Keratinocyte (primary cell): Measurements from ENCODE around the gene IRF6. TPM values are rescaled to one million over a fixed set of nuclear protein-coding genes. Genes with fewer than 3 reads are reported as not detected.

Experiments used
- DNase-seq: peaks from one replicate; pipeline ENCODE4 v3.0.0-alpha.2; 2011; ENCODE audit warnings: low read depth, missing footprints, low spot score
- FAIRE-seq: peaks from 2 replicates; lab custom pipeline; 2011; peaks lifted over from hg19 to GRCh38; lab: Jason Lieb, UNC
- H2AFZ ChIP-seq: 2 replicates; pipeline ENCODE4 v1.6.0; 2012; ENCODE audit warnings: low read length, control low read depth, inconsistent platforms; ENCODE audit not compliant: control insufficient read depth
- H3K27ac ChIP-seq: 2 replicates; pipeline ENCODE4 v1.5.1; 2011; ENCODE audit warnings: low read length; ENCODE audit not compliant: control insufficient read depth, insufficient read depth
- H3K27me3 ChIP-seq: 3 replicates; pipeline ENCODE4 v1.6.0; 2011; ENCODE audit warnings: low read length; ENCODE audit not compliant: control insufficient read depth, insufficient read depth; ENCODE audit errors: extremely low read depth
- H3K36me3 ChIP-seq, 2 experiments: 2 replicates in 1 of 2; 3 replicates in 1 of 2; pipeline ENCODE4 v1.5.1; 2011; ENCODE audit warnings: low read length in 2 of 2, mild to moderate bottlenecking in 1 of 2; ENCODE audit not compliant: control insufficient read depth in 2 of 2, insufficient read depth in 2 of 2; ENCODE audit errors: extremely low read depth in 1 of 2
- H3K4me1 ChIP-seq: 3 replicates; pipeline ENCODE4 v1.5.1; 2011; ENCODE audit warnings: low read length; ENCODE audit not compliant: control insufficient read depth, insufficient read depth; ENCODE audit errors: extremely low read depth
- H3K4me2 ChIP-seq: 3 replicates; pipeline ENCODE4 v1.6.0; 2011; ENCODE audit warnings: low read depth, low read length; ENCODE audit not compliant: control insufficient read depth, insufficient read depth; ENCODE audit errors: extremely low read depth
- H3K4me3 ChIP-seq, 3 experiments: fragments of 200-600 bp in 1 of 3; sonication (generic) in 1 of 3; 2 replicates in 2 of 3; 3 replicates in 1 of 3; pipeline ENCODE4 v1.5.1; 2011 to 2016; ENCODE audit warnings: low read length in 3 of 3, mild to moderate bottlenecking in 3 of 3, control low read depth in 2 of 3, inconsistent platforms in 1 of 3, low read depth in 1 of 3, mixed read lengths in 1 of 3, mixed run types in 1 of 3, moderate library complexity in 1 of 3; ENCODE audit not compliant: control insufficient read depth in 2 of 3, insufficient read depth in 2 of 3; ENCODE audit errors: extremely low read depth in 1 of 3
- H3K79me2 ChIP-seq: 2 replicates; pipeline ENCODE4 v1.6.0; 2012; ENCODE audit warnings: low read length; ENCODE audit not compliant: control insufficient read depth, insufficient read depth
- H3K9ac ChIP-seq: 3 replicates; pipeline ENCODE4 v1.6.0; 2011; ENCODE audit warnings: low read length; ENCODE audit not compliant: control insufficient read depth, insufficient read depth; ENCODE audit errors: extremely low read depth
- H3K9me1 ChIP-seq: 3 replicates; pipeline ENCODE4 v1.6.0; 2011; ENCODE audit warnings: low read length; ENCODE audit not compliant: control insufficient read depth, insufficient read depth; ENCODE audit errors: extremely low read depth
- H3K9me3 ChIP-seq: 2 replicates; pipeline ENCODE4 v1.5.1; 2012; ENCODE audit warnings: low read depth, low read length; ENCODE audit not compliant: control insufficient read depth
- H4K20me1 ChIP-seq: 3 replicates; pipeline ENCODE4 v1.6.0; 2011; ENCODE audit warnings: low read length; ENCODE audit not compliant: control insufficient read depth, insufficient read depth; ENCODE audit errors: extremely low read depth
- CTCF ChIP-seq, 3 experiments: IDR thresholded peaks in 1 of 3; conservative IDR thresholded peaks in 1 of 3; optimal IDR thresholded peaks in 1 of 3; 2 replicates in 2 of 3; 3 replicates in 1 of 3; pipeline versions ENCODE3 to v1.5.1; 2011; ENCODE audit warnings: low read length in 3 of 3, mild to moderate bottlenecking in 3 of 3, moderate library complexity in 2 of 3, control low read depth in 1 of 3, inconsistent platforms in 1 of 3; ENCODE audit not compliant: insufficient read depth in 2 of 3; ENCODE audit errors: extremely low read depth in 1 of 3
- EZH2 ChIP-seq: IDR thresholded peaks from one replicate; pipeline ENCODE4 v1.6.1; 2012; ENCODE audit warnings: inconsistent platforms, mild to moderate bottlenecking, low read length, moderate library complexity
- dilution Hi-C: fragments of 300-500 bp; cut with MboI; formaldehyde crosslinking; loops from one replicate; pipeline ENCODE4 v1.7.0; 2020; ENCODE audit warnings: low sequenced_read_pairs; ENCODE audit not compliant: extremely low pct_ligation_motif_present
- polyA plus RNA-seq, 5 experiments: library from polyadenylated mRNA; depleted of rRNA in 3 of 5; stranded (reverse) in 3 of 5; stranded (forward) in 1 of 5; unstranded in 1 of 5; fragments of >200 nt; gene quantifications; 1 replicate in 1 of 5; 2 replicates in 3 of 5; 3 replicates in 1 of 5; pipeline versions ENCODE4 v1.2.1 to v1.2.3, GENCODE V29; 2011 to 2012; ENCODE audit warnings: missing spikeins in 2 of 5, low read depth in 1 of 5, low replicate concordance in 1 of 5

IRF6 gene
- polyA plus RNA-seq, 1 donor (not counting 4 experiments of a cell fraction or from before 2014, with no cell fraction given): 476 TPM

- no peak overlapping the region for H2AFZ ChIP-seq
- H3K9me3 ChIP-seq: no peaks in the 10 kb centered on the region
- H3K79me2 ChIP-seq: no peaks in the 10 kb centered on the region
- H3K9ac ChIP-seq: no peak overlapping the region
- H3K4me2 ChIP-seq: no peak overlapping the region
- H3K4me3 ChIP-seq: no peak overlapping the region
- no peaks in the 10 kb centered on the region for H3K4me1 ChIP-seq
- no peak for TF ChIP-seq CTCF (optimal IDR thresholded peaks at IDR 0.05 in 1 of 3, IDR thresholded peaks at IDR 0.05 in 1 of 3, conservative IDR thresholded peaks at IDR 0.05 in 1 of 3; ENCODE audit: extremely low read depth in 1 of 3, insufficient read depth in 2 of 3, low read length in 3 of 3)
- no peak for TF ChIP-seq EZH2
- dilution Hi-C loops: no loop called here
- H4K20me1 ChIP-seq: no peaks in the 10 kb centered on the region
- DNase-seq: no peak
- H3K36me3 ChIP-seq: peaks cover 16 to 32% of the 10 kb centered on the region in 2 experiments
- H3K27ac ChIP-seq: no peak overlapping the region
- no peak for FAIRE-seq
- H3K27me3 ChIP-seq: no peaks in the 10 kb centered on the region
- H3K9me1 ChIP-seq: no peaks in the 10 kb centered on the region
These were observed 49.1 kb upstream of the IRF6 start for GRCh38 chr1:209855006-209855405.

- Histone ChIP-seq H3K36me3 (peaks cover 20 to 38% of the 10 kb centered on the region in 2 experiments), H3K9me1 (no peaks in the 10 kb centered on the region), H3K9ac (no peak overlapping the region), H4K20me1 (no peaks in the 10 kb centered on the region), H3K4me1 (no peaks in the 10 kb centered on the region), H3K27ac (no peak overlapping the region), H3K4me3 (no peak overlapping the region), H2AFZ (no peak overlapping the region), H3K4me2 (no peak overlapping the region), H3K27me3 (no peaks in the 10 kb centered on the region), H3K79me2 (no peaks in the 10 kb centered on the region), H3K9me3 (no peaks in the 10 kb centered on the region)
- no peak for TF ChIP-seq EZH2
- TF ChIP-seq CTCF (optimal IDR thresholded peaks at IDR 0.05 in 1 of 3, IDR thresholded peaks at IDR 0.05 in 1 of 3, conservative IDR thresholded peaks at IDR 0.05 in 1 of 3; ENCODE audit: extremely low read depth in 1 of 3, insufficient read depth in 2 of 3, low read length in 3 of 3): no peak
- no peak for DNase-seq
- dilution Hi-C loops: no loop called here
- FAIRE-seq: no peak
These were observed 48.3 kb upstream of the IRF6 start for GRCh38 chr1:209854196-209854595.
